Keratinocyte (primary cell): Measurements from ENCODE around the gene SEC16A. TPM values are rescaled to one million over a fixed set of nuclear protein-coding genes. Genes with fewer than 3 reads are reported as not detected.

Source experiments
- DNase-seq: peaks from one replicate; pipeline ENCODE4 v3.0.0-alpha.2; 2011; ENCODE audit warnings: low read depth, missing footprints, low spot score
- FAIRE-seq: peaks from 2 replicates; lab custom pipeline; 2011; peaks lifted over from hg19 to GRCh38; lab: Jason Lieb, UNC
- H2AFZ ChIP-seq: 2 replicates; pipeline ENCODE4 v1.6.0; 2012; ENCODE audit warnings: low read length, control low read depth, inconsistent platforms; ENCODE audit not compliant: control insufficient read depth
- H3K27ac ChIP-seq: 2 replicates; pipeline ENCODE4 v1.5.1; 2011; ENCODE audit warnings: low read length; ENCODE audit not compliant: control insufficient read depth, insufficient read depth
- H3K27me3 ChIP-seq: 3 replicates; pipeline ENCODE4 v1.6.0; 2011; ENCODE audit warnings: low read length; ENCODE audit not compliant: control insufficient read depth, insufficient read depth; ENCODE audit errors: extremely low read depth
- H3K36me3 ChIP-seq, 2 experiments: 2 replicates in 1 of 2; 3 replicates in 1 of 2; pipeline ENCODE4 v1.5.1; 2011; ENCODE audit warnings: low read length in 2 of 2, mild to moderate bottlenecking in 1 of 2; ENCODE audit not compliant: control insufficient read depth in 2 of 2, insufficient read depth in 2 of 2; ENCODE audit errors: extremely low read depth in 1 of 2
- H3K4me1 ChIP-seq: 3 replicates; pipeline ENCODE4 v1.5.1; 2011; ENCODE audit warnings: low read length; ENCODE audit not compliant: control insufficient read depth, insufficient read depth; ENCODE audit errors: extremely low read depth
- H3K4me2 ChIP-seq: 3 replicates; pipeline ENCODE4 v1.6.0; 2011; ENCODE audit warnings: low read depth, low read length; ENCODE audit not compliant: control insufficient read depth, insufficient read depth; ENCODE audit errors: extremely low read depth
- H3K4me3 ChIP-seq, 3 experiments: fragments of 200-600 bp in 1 of 3; sonication (generic) in 1 of 3; 2 replicates in 2 of 3; 3 replicates in 1 of 3; pipeline ENCODE4 v1.5.1; 2011 to 2016; ENCODE audit warnings: low read length in 3 of 3, mild to moderate bottlenecking in 3 of 3, control low read depth in 2 of 3, inconsistent platforms in 1 of 3, low read depth in 1 of 3, mixed read lengths in 1 of 3, mixed run types in 1 of 3, moderate library complexity in 1 of 3; ENCODE audit not compliant: control insufficient read depth in 2 of 3, insufficient read depth in 2 of 3; ENCODE audit errors: extremely low read depth in 1 of 3
- H3K79me2 ChIP-seq: 2 replicates; pipeline ENCODE4 v1.6.0; 2012; ENCODE audit warnings: low read length; ENCODE audit not compliant: control insufficient read depth, insufficient read depth
- H3K9ac ChIP-seq: 3 replicates; pipeline ENCODE4 v1.6.0; 2011; ENCODE audit warnings: low read length; ENCODE audit not compliant: control insufficient read depth, insufficient read depth; ENCODE audit errors: extremely low read depth
- H3K9me1 ChIP-seq: 3 replicates; pipeline ENCODE4 v1.6.0; 2011; ENCODE audit warnings: low read length; ENCODE audit not compliant: control insufficient read depth, insufficient read depth; ENCODE audit errors: extremely low read depth
- H3K9me3 ChIP-seq: 2 replicates; pipeline ENCODE4 v1.5.1; 2012; ENCODE audit warnings: low read depth, low read length; ENCODE audit not compliant: control insufficient read depth
- H4K20me1 ChIP-seq: 3 replicates; pipeline ENCODE4 v1.6.0; 2011; ENCODE audit warnings: low read length; ENCODE audit not compliant: control insufficient read depth, insufficient read depth; ENCODE audit errors: extremely low read depth
- CTCF ChIP-seq, 3 experiments: IDR thresholded peaks in 1 of 3; conservative IDR thresholded peaks in 1 of 3; optimal IDR thresholded peaks in 1 of 3; 2 replicates in 2 of 3; 3 replicates in 1 of 3; pipeline versions ENCODE3 to v1.5.1; 2011; ENCODE audit warnings: low read length in 3 of 3, mild to moderate bottlenecking in 3 of 3, moderate library complexity in 2 of 3, control low read depth in 1 of 3, inconsistent platforms in 1 of 3; ENCODE audit not compliant: insufficient read depth in 2 of 3; ENCODE audit errors: extremely low read depth in 1 of 3
- EZH2 ChIP-seq: IDR thresholded peaks from one replicate; pipeline ENCODE4 v1.6.1; 2012; ENCODE audit warnings: inconsistent platforms, mild to moderate bottlenecking, low read length, moderate library complexity
- dilution Hi-C: fragments of 300-500 bp; cut with MboI; formaldehyde crosslinking; loops from one replicate; pipeline ENCODE4 v1.7.0; 2020; ENCODE audit warnings: low sequenced_read_pairs; ENCODE audit not compliant: extremely low pct_ligation_motif_present
- polyA plus RNA-seq, 5 experiments: library from polyadenylated mRNA; depleted of rRNA in 3 of 5; stranded (reverse) in 3 of 5; stranded (forward) in 1 of 5; unstranded in 1 of 5; fragments of >200 nt; gene quantifications; 1 replicate in 1 of 5; 2 replicates in 3 of 5; 3 replicates in 1 of 5; pipeline versions ENCODE4 v1.2.1 to v1.2.3, GENCODE V29; 2011 to 2012; ENCODE audit warnings: missing spikeins in 2 of 5, low read depth in 1 of 5, low replicate concordance in 1 of 5

The SEC16A gene
- polyA plus RNA-seq, 1 donor (not counting 4 experiments of a cell fraction or from before 2014, with no cell fraction given) = 15.8 TPM

GRCh38 chr9:136511670-136512592 is 29.1 kb upstream of the SEC16A start:
- Histone ChIP-seq H3K4me2 (no peak overlapping the region), H3K27me3 (no peaks in the 10 kb centered on the region), H3K9me1 (no peaks in the 10 kb centered on the region), H3K4me3 (no peak overlapping the region), H2AFZ (no peak overlapping the region), H3K9ac (no peak overlapping the region), H3K79me2 (peaks cover 13% of the 10 kb centered on the region), H4K20me1 (peaks cover 10% of the 10 kb centered on the region), H3K36me3 (peaks cover 60 to 74% of the 10 kb centered on the region in 2 experiments), H3K9me3 (no peaks in the 10 kb centered on the region), H3K4me1 (no peaks in the 10 kb centered on the region), H3K27ac (no peak overlapping the region)
- dilution Hi-C loops = no loop called here
- TF ChIP-seq EZH2 (no peak), CTCF (optimal IDR thresholded peaks at IDR 0.05 in 1 of 3, IDR thresholded peaks at IDR 0.05 in 1 of 3, conservative IDR thresholded peaks at IDR 0.05 in 1 of 3; ENCODE audit: extremely low read depth in 1 of 3, insufficient read depth in 2 of 3, low read length in 3 of 3) (no peak)
- DNase-seq = no peak
- no peak for FAIRE-seq

GRCh38 chr9:136511144-136511669 is 28.4 kb upstream of the SEC16A start:
- H3K27ac ChIP-seq = no peak overlapping the region

More at GRCh38 chr9:136511144-136511669, 28.4 kb upstream of the SEC16A start:
- DNase-seq = no peak
- H3K4me3 ChIP-seq = no peak overlapping the region
- no peaks in the 10 kb centered on the region for H3K9me3 ChIP-seq
- H3K9ac ChIP-seq = no peak overlapping the region
- H3K4me1 ChIP-seq = no peaks in the 10 kb centered on the region
- no peak overlapping the region for H3K4me2 ChIP-seq
- dilution Hi-C loops = no loop called here
- TF ChIP-seq CTCF (optimal IDR thresholded peaks at IDR 0.05 in 1 of 3, IDR thresholded peaks at IDR 0.05 in 1 of 3, conservative IDR thresholded peaks at IDR 0.05 in 1 of 3; ENCODE audit: extremely low read depth in 1 of 3, insufficient read depth in 2 of 3, low read length in 3 of 3) (no peak), EZH2 (no peak)
- H4K20me1 ChIP-seq = peaks cover 10% of the 10 kb centered on the region
- no peaks in the 10 kb centered on the region for H3K27me3 ChIP-seq
- no peaks in the 10 kb centered on the region for H3K9me1 ChIP-seq
- peaks cover 67 to 73% of the 10 kb centered on the region in 2 experiments for H3K36me3 ChIP-seq
- peaks cover 13% of the 10 kb centered on the region for H3K79me2 ChIP-seq
- FAIRE-seq = no peak
- H2AFZ ChIP-seq = no peak overlapping the region
